MM.1S (cell line): Measurements from ENCODE around the gene NTM.

Experiments
- DNase-seq: peaks from one replicate; pipeline ENCODE4 v3.0.0-alpha.2; 2015
- H2AFZ ChIP-seq: fragments of 300-600 bp; sonication (generic); 2 replicates; pipeline ENCODE4 v1.6.0; 2016; ENCODE audit warnings: antibody characterized with exemption, low read length
- H3F3A ChIP-seq: fragments of 300-600 bp; sonication (generic); 2 replicates; pipeline ENCODE4 v1.6.1; 2016; ENCODE audit warnings: mild to moderate bottlenecking, antibody characterized with exemption, low read length, moderate library complexity, mixed read lengths; ENCODE audit not compliant: insufficient read depth
- H3K27ac ChIP-seq: fragments of 300-600 bp; sonication (generic); 2 replicates; pipeline ENCODE4 v1.5.1; 2016; ENCODE audit warnings: mild to moderate bottlenecking, low read length
- H3K27me3 ChIP-seq: fragments of 300-600 bp; sonication (generic); replicated peaks from 2 replicates; pipeline ENCODE4 v1.6.0; 2016; ENCODE audit warnings: low read length; ENCODE audit not compliant: insufficient read depth
- H3K36me3 ChIP-seq: fragments of 300-600 bp; sonication (generic); replicated peaks from 2 replicates; pipeline ENCODE4 v1.6.1; 2016; ENCODE audit warnings: mild to moderate bottlenecking, low read length, mixed read lengths; ENCODE audit not compliant: insufficient read depth
- H3K4me1 ChIP-seq: fragments of 300-600 bp; sonication (generic); 2 replicates; pipeline ENCODE4 v1.6.1; 2016; ENCODE audit warnings: low read length, mixed read lengths
- H3K4me2 ChIP-seq: fragments of 300-600 bp; sonication (generic); 2 replicates; pipeline ENCODE4 v1.6.0; 2016; ENCODE audit warnings: low read depth, low read length
- H3K4me3 ChIP-seq: fragments of 300-600 bp; sonication (generic); 2 replicates; pipeline ENCODE4 v1.5.1; 2016; ENCODE audit warnings: low read length, mixed read lengths
- H3K79me2 ChIP-seq: fragments of 300-600 bp; sonication (generic); 2 replicates; pipeline ENCODE4 v1.6.1; 2016; ENCODE audit warnings: mixed run types, low read length, mixed read lengths
- H3K9ac ChIP-seq: fragments of 300-600 bp; sonication (generic); 2 replicates; pipeline ENCODE4 v1.6.1; 2016; ENCODE audit warnings: low read length, mixed read lengths
- H3K9me2 ChIP-seq: fragments of 300-600 bp; sonication (generic); replicated peaks from 2 replicates; pipeline ENCODE4 v1.6.1; 2016; ENCODE audit warnings: mild to moderate bottlenecking, low read length, mixed read lengths; ENCODE audit not compliant: insufficient read depth
- H3K9me3 ChIP-seq: fragments of 300-600 bp; sonication (generic); replicated peaks from 2 replicates; pipeline ENCODE4 v1.6.1; 2016; ENCODE audit warnings: mild to moderate bottlenecking, low read length, mixed read lengths; ENCODE audit not compliant: insufficient read depth
- H4K20me1 ChIP-seq: fragments of 300-600 bp; sonication (generic); 2 replicates; pipeline ENCODE4 v1.6.1; 2016; ENCODE audit warnings: mild to moderate bottlenecking, low read length, moderate library complexity, mixed read lengths; ENCODE audit not compliant: insufficient read depth
- CTCF ChIP-seq: fragments of 300-600 bp; sonication (generic); IDR thresholded peaks from 2 replicates; pipeline ENCODE4 v1.5.1; 2016; ENCODE audit warnings: antibody characterized with exemption, low read length, mixed read lengths
- EZH2 ChIP-seq: fragments of 300-600 bp; sonication (generic); optimal IDR thresholded peaks from 2 replicates; pipeline ENCODE3; 2017; ENCODE audit warnings: low read depth, mild to moderate bottlenecking, antibody characterized with exemption, low read length, mixed read lengths
- EZH2phosphoT487 ChIP-seq: fragments of 300-600 bp; sonication (generic); IDR thresholded peaks from 2 replicates; pipeline ENCODE4 v1.6.1; 2018; ENCODE audit warnings: antibody characterized with exemption, low read length

The NTM gene

DNA sequence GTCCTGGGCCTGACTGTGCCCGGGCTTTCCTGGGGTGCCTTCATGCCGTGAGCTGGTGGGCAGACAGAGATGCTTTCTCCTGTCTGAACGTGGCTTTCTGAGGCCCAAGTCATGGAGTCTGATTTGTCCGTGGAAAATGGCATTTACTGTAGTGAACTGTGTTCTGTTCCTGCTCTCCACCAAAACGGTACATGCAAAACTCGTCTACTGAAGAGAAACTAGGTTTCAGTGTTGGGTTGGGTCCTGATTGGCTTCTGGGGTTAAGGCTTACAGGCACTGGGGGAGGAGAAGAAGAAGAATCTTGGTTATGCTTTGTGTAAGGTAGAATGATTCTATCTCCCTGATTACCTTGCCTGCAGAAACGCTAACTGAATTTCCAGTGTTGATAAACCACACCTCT, 541.7 kb downstream of the NTM start:
- no peak overlapping the region for H3K4me3 ChIP-seq
- DNase-seq: no peak
- no peak overlapping the region for H2AFZ ChIP-seq
- TF ChIP-seq EZH2phosphoT487: no peak
- TF ChIP-seq CTCF: no peak
- no peak for TF ChIP-seq EZH2
- H3K4me2 ChIP-seq: no peak overlapping the region
- H3F3A ChIP-seq: no peaks in the 10 kb centered on the region
- no peaks in the 10 kb centered on the region for H3K9me2 ChIP-seq
- no peaks in the 10 kb centered on the region for H3K79me2 ChIP-seq
- H3K27ac ChIP-seq: no peak overlapping the region
- H4K20me1 ChIP-seq: no peaks in the 10 kb centered on the region
- H3K36me3 ChIP-seq: no peaks in the 10 kb centered on the region
- H3K4me1 ChIP-seq: no peaks in the 10 kb centered on the region
- no peak overlapping the region for H3K9ac ChIP-seq
- no peaks in the 10 kb centered on the region for H3K9me3 ChIP-seq
- H3K27me3 ChIP-seq: no peaks in the 10 kb centered on the region

GRCh38 chr11:131913267-131913666, 542.9 kb downstream of the NTM start:
- Histone ChIP-seq H3F3A (no peaks in the 10 kb centered on the region), H3K4me2 (no peak overlapping the region), H3K4me1 (no peaks in the 10 kb centered on the region), H3K36me3 (no peaks in the 10 kb centered on the region), H3K9me2 (no peaks in the 10 kb centered on the region), H3K27ac (no peak overlapping the region), H3K4me3 (no peak overlapping the region), H3K9ac (no peak overlapping the region), H3K27me3 (no peaks in the 10 kb centered on the region), H3K79me2 (no peaks in the 10 kb centered on the region), H3K9me3 (no peaks in the 10 kb centered on the region), H2AFZ (no peak overlapping the region), H4K20me1 (no peaks in the 10 kb centered on the region)
- TF ChIP-seq CTCF: no peak
- no peak for TF ChIP-seq EZH2
- DNase-seq: no peak

DNA sequence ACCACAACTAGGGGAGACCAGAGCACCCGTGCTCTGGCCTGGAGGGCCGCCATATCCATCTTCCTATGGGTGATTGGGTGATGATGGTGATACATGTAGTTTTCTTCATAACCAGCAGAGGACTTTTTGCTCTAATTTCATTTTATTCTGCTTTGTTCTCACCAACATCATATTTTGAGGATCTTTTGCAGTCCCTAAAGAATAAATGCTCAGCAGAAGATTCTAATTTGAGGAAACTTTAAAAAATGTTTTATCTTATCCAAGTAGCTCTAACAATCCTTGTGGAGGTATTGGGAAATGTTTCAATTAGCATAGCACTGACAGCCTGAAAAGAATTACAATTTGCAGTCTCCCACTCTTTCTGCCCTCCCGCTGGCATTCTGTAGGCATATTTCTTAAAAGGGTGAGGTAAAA, 544.0 kb downstream of the NTM start:
- Histone ChIP-seq H3K27ac (no peak overlapping the region), H4K20me1 (no peaks in the 10 kb centered on the region), H3K79me2 (no peaks in the 10 kb centered on the region), H3F3A (no peaks in the 10 kb centered on the region), H3K4me3 (no peak overlapping the region), H3K27me3 (no peaks in the 10 kb centered on the region), H3K9me2 (no peaks in the 10 kb centered on the region), H3K9me3 (no peaks in the 10 kb centered on the region), H2AFZ (no peak overlapping the region), H3K9ac (no peak overlapping the region), H3K4me2 (no peak overlapping the region), H3K4me1 (no peaks in the 10 kb centered on the region), H3K36me3 (no peaks in the 10 kb centered on the region)
- no peak for DNase-seq
- TF ChIP-seq CTCF (no peak), EZH2 (no peak), EZH2phosphoT487 (no peak)

- no peak overlapping the region for H3K27ac ChIP-seq
- H3F3A ChIP-seq: no peaks in the 10 kb centered on the region
- DNase-seq: no peak
- TF ChIP-seq EZH2 (no peak), CTCF (no peak), EZH2phosphoT487 (no peak)
- H3K4me3 ChIP-seq: no peak overlapping the region
- no peak overlapping the region for H2AFZ ChIP-seq
- H4K20me1 ChIP-seq: no peaks in the 10 kb centered on the region
- no peaks in the 10 kb centered on the region for H3K9me2 ChIP-seq
- H3K79me2 ChIP-seq: no peaks in the 10 kb centered on the region
- no peaks in the 10 kb centered on the region for H3K9me3 ChIP-seq
- no peak overlapping the region for H3K9ac ChIP-seq
- H3K4me2 ChIP-seq: no peak overlapping the region
- no peaks in the 10 kb centered on the region for H3K36me3 ChIP-seq
- no peaks in the 10 kb centered on the region for H3K4me1 ChIP-seq
- no peaks in the 10 kb centered on the region for H3K27me3 ChIP-seq
Observed at GRCh38 chr11:131916638-131917037, 546.2 kb downstream of the NTM start.
